ENCODE results near the gene METTL23.

The METTL23 gene

GRCh38 chr17:76772842-76773525, 46.3 kb downstream of the METTL23 start:
- peak overlapping the region; percentile 40 for H3K4me3 ChIP-seq (ENCODE audit: low read length)
- peak; percentile 99 for DNase-seq (ENCODE audit: low read depth)
- TF ChIP-seq CTCF (conservative IDR thresholded peaks at IDR 0.05; ENCODE audit: low read depth, low read length) = peak; percentile 14

GRCh38 chr17:76775021-76775600, 48.5 kb downstream of the METTL23 start:
- DNase-seq (ENCODE audit: low read depth) = no peak
- H3K4me3 ChIP-seq (ENCODE audit: low read length) = no peak overlapping the region
- TF ChIP-seq CTCF (conservative IDR thresholded peaks at IDR 0.05; ENCODE audit: low read depth, low read length) = no peak

- no peak overlapping the region for H3K4me3 ChIP-seq (ENCODE audit: low read length)
- peak; percentile 31 for TF ChIP-seq CTCF (conservative IDR thresholded peaks at IDR 0.05; ENCODE audit: low read depth, low read length)
- no peak for DNase-seq (ENCODE audit: low read depth)
Observed at GRCh38 chr17:76781056-76781982, 54.7 kb downstream of the METTL23 start.

GRCh38 chr17:76783146-76783545, 56.5 kb downstream of the METTL23 start:
- H3K4me3 ChIP-seq (ENCODE audit: low read length) = no peak overlapping the region
- no peak for DNase-seq (ENCODE audit: low read depth)
- no peak for TF ChIP-seq CTCF (conservative IDR thresholded peaks at IDR 0.05; ENCODE audit: low read depth, low read length)
